T-helper 1 cell (primary cell): ENCODE measurements around the gene OPRM1.
"Not testable (repeated sequence)": the region's sequence is repeated elsewhere in the genome, so short reads cannot be mapped to it uniquely, and the experiment has no call there.

Experiments used
- DNase-seq, 5 donors: peaks; one replicate each; pipeline ENCODE4 v3.0.0-alpha.2; 2012 to 2020

Gene OPRM1

GRCh38 chr6:154154389-154154967 is 115.4 kb downstream of the OPRM1 start:
- DNase-seq = peak; percentile 20 to 68 (median 52)

- peak; percentile 24 to 64 (median 48) for DNase-seq
Observed at GRCh38 chr6:154156135-154156896, 117.3 kb downstream of the OPRM1 start.

GRCh38 chr6:154157082-154157481 is 118.0 kb downstream of the OPRM1 start:
- peak in 1 of 5 donors; percentile 23 for DNase-seq

- no peak for DNase-seq
Observed at GRCh38 chr6:154157706-154158105, 118.7 kb downstream of the OPRM1 start.

- DNase-seq = no peak
Observed at GRCh38 chr6:154159126-154159525, 120.1 kb downstream of the OPRM1 start.

GRCh38 chr6:154161689-154162088 is 122.6 kb downstream of the OPRM1 start:
- DNase-seq = peak in 1 of 5 donors; percentile 8

- no peak for DNase-seq
Observed at GRCh38 chr6:154164397-154164796, 125.4 kb downstream of the OPRM1 start.

- DNase-seq = no peak
Observed at GRCh38 chr6:154165478-154165877, 126.4 kb downstream of the OPRM1 start.

GRCh38 chr6:154166140-154166539 is 127.1 kb downstream of the OPRM1 start:
- no peak for DNase-seq

GRCh38 chr6:154167126-154167525 is 128.1 kb downstream of the OPRM1 start:
- DNase-seq = no peak

GRCh38 chr6:154169193-154169847 is 130.3 kb downstream of the OPRM1 start:
- peak in 1 of 5 donors; percentile 5 for DNase-seq

- no peak for DNase-seq
Observed at GRCh38 chr6:154170106-154170505, 131.1 kb downstream of the OPRM1 start.

- DNase-seq = not testable (repeated sequence)
Observed at GRCh38 chr6:154172393-154172792, 133.4 kb downstream of the OPRM1 start.

- DNase-seq = no peak
Observed at GRCh38 chr6:154179434-154179833, 140.4 kb downstream of the OPRM1 start.

- no peak for DNase-seq
Observed at GRCh38 chr6:154187203-154187602, 148.2 kb downstream of the OPRM1 start.

GRCh38 chr6:154187714-154188113 is 148.7 kb downstream of the OPRM1 start:
- DNase-seq = no peak

GRCh38 chr6:154196333-154196885 is 157.4 kb downstream of the OPRM1 start:
- no peak for DNase-seq

GRCh38 chr6:154197196-154197860 is 158.3 kb downstream of the OPRM1 start:
- DNase-seq = no peak

GRCh38 chr6:154201688-154202087 is 162.6 kb downstream of the OPRM1 start:
- not testable (repeated sequence) for DNase-seq

GRCh38 chr6:154202339-154202738 is 163.3 kb downstream of the OPRM1 start:
- no peak for DNase-seq

- DNase-seq = no peak
Observed at GRCh38 chr6:154202958-154203357, 163.9 kb downstream of the OPRM1 start.

GRCh38 chr6:154206141-154206540 is 167.1 kb downstream of the OPRM1 start:
- no peak for DNase-seq

- no peak for DNase-seq
Observed at GRCh38 chr6:154206996-154207395, 168.0 kb downstream of the OPRM1 start.
